LNCaP clone FGC (cell line): ENCODE data around the gene TAF1B.
"Not testable (repeated sequence)": the region's sequence is repeated elsewhere in the genome, so short reads cannot be mapped to it uniquely, and the experiment has no call there.

Source experiments
- DNase-seq: peaks from one replicate; pipeline ENCODE4 v3.0.0-alpha.2; 2011; ENCODE audit warnings: low read depth
- H3K4me3 ChIP-seq: 2 replicates; pipeline ENCODE4 v1.5.1; 2011; ENCODE audit warnings: mild to moderate bottlenecking, low read depth, low read length, control low read depth
- TF ChIP-seq, protein P1 (sequence below): IDR thresholded peaks from 2 replicates; pipeline ENCODE4 v1.5.1; 2012; ENCODE audit warnings: mild to moderate bottlenecking; ENCODE audit not compliant: control insufficient read depth, insufficient read depth; ENCODE audit errors: extremely low read depth

Gene TAF1B

DNA sequence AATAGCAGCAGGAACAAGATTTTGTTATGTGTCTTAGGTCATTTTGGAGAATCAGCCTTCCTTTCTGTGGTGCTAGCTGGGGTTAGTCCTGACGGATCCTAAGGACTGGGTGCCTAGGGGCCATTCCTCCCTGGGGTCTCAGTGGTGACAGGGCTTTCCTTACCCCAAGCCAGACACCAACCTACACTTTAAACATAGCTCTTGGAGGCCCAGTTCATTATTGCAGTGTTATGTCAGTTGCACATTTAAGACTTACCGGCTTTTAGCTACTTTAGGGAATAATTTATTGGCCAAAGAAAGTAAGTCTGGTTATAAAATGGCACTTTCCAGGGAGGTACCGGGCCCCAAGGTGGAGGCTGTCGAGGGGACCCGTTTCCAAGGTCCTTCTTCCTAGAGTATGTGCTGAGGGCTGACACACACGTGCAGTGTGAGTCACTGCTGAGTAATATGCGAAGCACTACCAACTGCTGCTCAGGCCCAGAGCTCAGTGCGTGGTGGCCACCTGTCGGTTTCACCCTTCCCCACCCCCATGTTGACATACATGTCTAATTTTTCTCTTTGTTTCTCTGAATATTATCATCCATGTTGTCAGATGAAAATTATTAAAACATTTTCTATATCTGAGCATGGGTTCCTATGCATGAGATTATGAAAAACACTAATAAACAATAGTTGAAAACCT, 71.3 kb downstream of the TAF1B start:
- TF ChIP-seq, protein P1, sequence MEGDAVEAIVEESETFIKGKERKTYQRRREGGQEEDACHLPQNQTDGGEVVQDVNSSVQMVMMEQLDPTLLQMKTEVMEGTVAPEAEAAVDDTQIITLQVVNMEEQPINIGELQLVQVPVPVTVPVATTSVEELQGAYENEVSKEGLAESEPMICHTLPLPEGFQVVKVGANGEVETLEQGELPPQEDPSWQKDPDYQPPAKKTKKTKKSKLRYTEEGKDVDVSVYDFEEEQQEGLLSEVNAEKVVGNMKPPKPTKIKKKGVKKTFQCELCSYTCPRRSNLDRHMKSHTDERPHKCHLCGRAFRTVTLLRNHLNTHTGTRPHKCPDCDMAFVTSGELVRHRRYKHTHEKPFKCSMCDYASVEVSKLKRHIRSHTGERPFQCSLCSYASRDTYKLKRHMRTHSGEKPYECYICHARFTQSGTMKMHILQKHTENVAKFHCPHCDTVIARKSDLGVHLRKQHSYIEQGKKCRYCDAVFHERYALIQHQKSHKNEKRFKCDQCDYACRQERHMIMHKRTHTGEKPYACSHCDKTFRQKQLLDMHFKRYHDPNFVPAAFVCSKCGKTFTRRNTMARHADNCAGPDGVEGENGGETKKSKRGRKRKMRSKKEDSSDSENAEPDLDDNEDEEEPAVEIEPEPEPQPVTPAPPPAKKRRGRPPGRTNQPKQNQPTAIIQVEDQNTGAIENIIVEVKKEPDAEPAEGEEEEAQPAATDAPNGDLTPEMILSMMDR, result no peak
- DNase-seq, result no peak
- no peak overlapping the region for H3K4me3 ChIP-seq

DNA sequence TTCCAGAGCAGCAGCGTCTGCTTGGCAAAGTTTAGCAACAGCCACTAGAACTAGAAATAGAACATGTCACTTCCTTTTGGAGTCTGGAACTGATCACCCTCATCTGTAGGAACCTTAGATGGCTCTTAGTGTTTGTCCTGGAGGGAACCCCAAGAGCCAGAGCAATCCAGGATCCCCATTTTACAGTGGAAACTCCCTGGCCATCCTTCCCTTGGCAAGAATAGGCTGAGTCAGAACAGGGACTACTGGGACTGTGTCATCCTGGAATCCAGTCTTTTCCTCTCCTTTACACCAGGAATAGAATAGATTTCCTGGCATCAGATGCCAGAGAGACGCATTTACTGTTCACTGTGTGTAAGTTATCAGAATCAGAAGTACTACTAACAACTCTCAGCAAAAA, 75.0 kb downstream of the TAF1B start:
- TF ChIP-seq, protein P1, result no peak
- DNase-seq, result no peak

DNA sequence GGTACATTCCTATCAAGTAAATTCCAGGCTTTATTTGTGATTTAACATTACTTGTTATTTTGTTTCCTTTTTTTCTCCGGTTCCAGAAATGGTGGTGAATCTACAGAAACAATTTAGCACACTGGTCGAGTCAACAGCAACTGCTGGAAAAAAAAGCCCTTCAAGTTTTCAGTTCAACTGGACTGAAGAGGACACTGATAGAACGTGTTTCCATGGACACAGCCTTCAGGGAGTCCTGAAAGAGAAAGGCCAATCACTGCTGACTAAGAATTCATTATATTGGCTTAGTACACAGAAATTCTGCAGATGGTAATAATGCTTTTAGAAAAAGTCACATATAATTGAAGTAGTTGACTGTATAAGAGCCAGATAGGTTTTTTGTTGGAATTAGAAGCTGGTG, 76.2 kb downstream of the TAF1B start:
- TF ChIP-seq, protein P1, result no peak
- DNase-seq, result no peak
- no peak overlapping the region for H3K4me3 ChIP-seq

More for the DNA sequence above, 75.0 kb downstream of the TAF1B start:
- no peak overlapping the region for H3K4me3 ChIP-seq

DNA sequence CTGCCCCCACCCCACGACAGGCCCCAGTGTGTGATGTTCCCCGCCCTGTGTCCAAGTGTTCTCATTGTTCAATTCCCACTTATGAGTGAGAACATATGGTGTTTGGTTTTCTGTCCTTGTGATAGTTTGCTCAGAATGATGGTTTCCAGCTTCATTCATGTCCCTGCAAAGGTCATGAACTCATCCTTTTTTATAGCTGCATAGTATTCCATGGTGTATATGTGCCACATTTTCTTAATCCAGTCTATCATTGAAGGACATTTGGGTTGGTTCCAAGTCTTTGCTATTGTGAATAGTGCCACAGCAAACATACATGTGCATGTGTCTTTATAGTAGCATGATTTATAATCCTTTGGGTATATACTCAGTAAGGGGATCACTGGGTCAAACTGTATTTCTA, 83.7 kb downstream of the TAF1B start:
- not testable (repeated sequence) for DNase-seq, H3K4me3 ChIP-seq

DNA sequence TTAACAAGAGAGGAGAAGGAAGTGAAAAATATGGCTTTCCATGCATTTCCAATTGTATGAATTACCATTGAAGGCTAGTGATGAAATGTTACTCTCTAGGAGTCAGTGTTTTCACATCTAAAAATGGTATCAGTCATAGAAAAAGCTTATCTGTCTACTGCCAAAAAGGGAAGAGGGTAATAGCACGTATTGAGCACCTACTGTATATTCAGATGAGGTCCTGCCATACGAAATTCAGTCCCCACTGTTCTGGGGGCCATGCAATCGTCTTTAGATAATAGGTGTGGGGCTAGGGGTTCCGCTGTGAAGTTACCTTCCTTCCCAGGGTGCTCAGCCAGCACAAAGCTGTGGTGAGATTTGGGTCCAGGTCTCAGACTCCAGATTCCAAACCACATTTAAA, 94.0 kb downstream of the TAF1B start:
- no peak for DNase-seq
- TF ChIP-seq, protein P1, result no peak
- no peak overlapping the region for H3K4me3 ChIP-seq

DNA sequence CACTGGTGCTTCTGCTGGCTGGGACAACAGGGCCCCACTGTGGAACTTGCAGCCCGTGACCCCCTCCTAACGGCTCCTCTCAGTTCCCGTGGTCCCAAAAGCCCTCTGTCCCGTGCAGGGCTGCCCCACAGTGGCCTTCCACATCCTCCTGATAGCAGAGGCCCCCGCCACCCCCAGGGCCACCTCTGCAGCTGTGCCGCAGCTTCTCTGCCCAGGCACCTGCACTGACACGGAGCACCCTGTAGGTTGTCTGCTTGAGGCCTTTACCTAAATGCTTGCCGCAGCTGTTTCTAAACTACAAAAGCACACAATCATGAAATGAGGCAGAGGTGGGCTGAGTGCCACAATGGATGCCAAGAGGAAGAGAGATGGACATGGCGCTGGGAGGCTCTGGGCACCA, 94.7 kb downstream of the TAF1B start:
- no peak overlapping the region for H3K4me3 ChIP-seq
- TF ChIP-seq, protein P1, result no peak
- DNase-seq, result no peak

DNA sequence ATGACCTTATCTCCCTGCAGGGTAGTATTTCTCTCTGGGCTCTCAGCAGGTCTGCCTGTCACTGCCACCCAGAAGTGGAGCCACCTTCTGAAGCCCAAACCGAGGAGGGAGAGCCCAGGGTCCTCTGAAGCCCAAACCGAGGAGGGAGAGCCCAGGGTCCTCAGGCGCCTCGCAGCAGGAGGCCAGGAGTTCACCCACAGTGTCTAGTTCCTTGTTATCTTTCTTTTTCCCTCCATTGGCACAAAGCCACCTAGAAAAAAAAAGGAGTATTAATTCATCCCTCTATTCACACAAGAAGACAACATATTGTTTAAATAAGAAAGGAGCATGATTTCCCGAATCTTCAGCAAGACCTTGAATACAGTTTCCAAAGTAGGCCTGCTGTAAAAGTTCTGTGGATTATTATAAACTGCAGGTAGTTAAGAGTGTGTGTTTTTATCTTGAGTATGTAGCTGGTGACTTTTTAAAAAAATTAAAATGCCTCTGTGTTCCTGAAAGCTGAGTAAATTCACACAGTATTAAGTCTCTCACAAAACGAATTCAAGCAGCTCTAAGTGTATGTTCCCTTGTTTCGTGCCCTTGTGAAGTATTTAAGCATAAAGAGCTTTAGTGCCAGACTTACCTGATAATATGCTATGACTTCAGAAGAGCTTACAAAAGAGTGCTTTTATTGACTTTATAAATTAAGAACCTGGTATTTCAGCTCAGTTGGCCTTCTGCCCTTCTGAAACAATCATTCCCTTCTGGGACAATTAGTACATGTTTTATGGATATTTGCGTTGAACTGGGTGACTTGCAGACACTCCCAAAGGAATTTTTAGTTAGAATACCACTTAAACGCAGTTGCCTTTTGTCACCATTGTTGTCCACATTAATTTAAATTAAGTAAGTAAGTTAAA, 96.6 kb downstream of the TAF1B start:
- DNase-seq, result no peak
- TF ChIP-seq, protein P1, result no peak

More for the DNA sequence above, 96.6 kb downstream of the TAF1B start:
- H3K4me3 ChIP-seq, result no peak overlapping the region
